Occipital lobe (tissue), 2 donors: Measurements from ENCODE around the gene FXYD7. TPM values are rescaled to one million over a fixed set of nuclear protein-coding genes. Genes with fewer than 3 reads are reported as not detected.
"Not testable (repeated sequence)": the region's sequence is repeated elsewhere in the genome, so short reads cannot be mapped to it uniquely, and the experiment has no call there.

Source experiments
- DNase-seq: peaks from one replicate; lab custom pipeline; 2025; lab: John Stamatoyannopoulos, UW
- total RNA-seq: library from RNA; depleted of rRNA; stranded (reverse); fragments of >200 nt; gene quantifications from one replicate; pipeline ENCODE4 v1.2.3, GENCODE V29; 2014

FXYD7 gene
- 24.0 TPM for total RNA-seq

GRCh38 chr19:35143231-35143715 lies at the start of gene FXYD7:
Gene FXYD7, plus strand, starts transcription at chr19:35143255. Its CDS starts 79 bp downstream, at chr19:35143334.
- peak; percentile 26 for DNase-seq

- DNase-seq: no peak
These were observed 49.6 kb upstream of the FXYD7 start for GRCh38 chr19:35093430-35093829.

- DNase-seq: no peak
These were observed 49.0 kb upstream of the FXYD7 start for GRCh38 chr19:35093941-35094647.

- DNase-seq: no peak
These were observed 48.4 kb upstream of the FXYD7 start for GRCh38 chr19:35094656-35095055.

- DNase-seq: no peak
These were observed 47.2 kb upstream of the FXYD7 start for GRCh38 chr19:35095667-35096368.

GRCh38 chr19:35098413-35099049 lies 44.5 kb upstream of the FXYD7 start:
- no peak for DNase-seq

- DNase-seq: no peak
These were observed 43.7 kb upstream of the FXYD7 start for GRCh38 chr19:35099155-35099896.

GRCh38 chr19:35099897-35100275 lies 43.2 kb upstream of the FXYD7 start:
- DNase-seq: no peak

- no peak for DNase-seq
These were observed 42.2 kb upstream of the FXYD7 start for GRCh38 chr19:35100588-35101533.

GRCh38 chr19:35101949-35102348 lies 41.1 kb upstream of the FXYD7 start:
- DNase-seq: not testable (repeated sequence)

GRCh38 chr19:35103614-35104013 lies 39.4 kb upstream of the FXYD7 start:
- DNase-seq: not testable (repeated sequence)

- no peak for DNase-seq
These were observed 38.7 kb upstream of the FXYD7 start for GRCh38 chr19:35104361-35104760.

GRCh38 chr19:35105047-35105410 lies 38.0 kb upstream of the FXYD7 start:
- no peak for DNase-seq

GRCh38 chr19:35105411-35106290 lies 37.4 kb upstream of the FXYD7 start:
- DNase-seq: no peak

- peak; percentile 74 for DNase-seq
These were observed 36.8 kb upstream of the FXYD7 start for GRCh38 chr19:35106291-35106583.

- DNase-seq: no peak
These were observed 36.0 kb upstream of the FXYD7 start for GRCh38 chr19:35106898-35107541.

GRCh38 chr19:35107545-35107944 lies 35.5 kb upstream of the FXYD7 start:
- peak; percentile 74 for DNase-seq

- DNase-seq: no peak
These were observed 34.3 kb upstream of the FXYD7 start for GRCh38 chr19:35108730-35109129.

- no peak for DNase-seq
These were observed 33.5 kb upstream of the FXYD7 start for GRCh38 chr19:35109395-35110112.
